Measurements from ENCODE around the gene RANBP6. TPM values are rescaled to one million over a fixed set of nuclear protein-coding genes. Genes with fewer than 3 reads are reported as not detected.
"Not testable (repeated sequence)": the region's sequence is repeated elsewhere in the genome, so short reads cannot be mapped to it uniquely, and the experiment has no call there.

Gene RANBP6
- total RNA-seq, 1 donor from 2014 or later = 24.0 TPM

DNA sequence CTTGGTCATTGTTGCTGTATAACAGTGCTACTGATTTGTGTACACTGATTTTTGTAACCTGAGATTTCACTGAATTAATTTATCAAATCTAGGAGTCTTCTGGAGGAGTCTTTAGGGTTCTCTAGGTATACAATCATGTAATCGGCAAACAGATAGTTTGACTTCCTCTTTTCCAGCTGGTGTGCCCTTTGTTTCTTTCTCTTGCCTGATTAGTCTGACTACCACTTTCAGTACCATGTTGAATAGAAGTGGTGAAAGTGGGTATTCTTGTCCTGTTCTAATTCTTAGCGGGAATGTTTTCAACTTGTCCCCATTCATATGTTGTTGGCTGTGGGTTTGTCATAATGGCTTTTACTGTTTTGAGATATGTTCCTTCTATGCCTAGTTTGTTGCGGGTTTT is 24.7 kb upstream of the RANBP6 start:
- TF ChIP-seq, protein P1, sequence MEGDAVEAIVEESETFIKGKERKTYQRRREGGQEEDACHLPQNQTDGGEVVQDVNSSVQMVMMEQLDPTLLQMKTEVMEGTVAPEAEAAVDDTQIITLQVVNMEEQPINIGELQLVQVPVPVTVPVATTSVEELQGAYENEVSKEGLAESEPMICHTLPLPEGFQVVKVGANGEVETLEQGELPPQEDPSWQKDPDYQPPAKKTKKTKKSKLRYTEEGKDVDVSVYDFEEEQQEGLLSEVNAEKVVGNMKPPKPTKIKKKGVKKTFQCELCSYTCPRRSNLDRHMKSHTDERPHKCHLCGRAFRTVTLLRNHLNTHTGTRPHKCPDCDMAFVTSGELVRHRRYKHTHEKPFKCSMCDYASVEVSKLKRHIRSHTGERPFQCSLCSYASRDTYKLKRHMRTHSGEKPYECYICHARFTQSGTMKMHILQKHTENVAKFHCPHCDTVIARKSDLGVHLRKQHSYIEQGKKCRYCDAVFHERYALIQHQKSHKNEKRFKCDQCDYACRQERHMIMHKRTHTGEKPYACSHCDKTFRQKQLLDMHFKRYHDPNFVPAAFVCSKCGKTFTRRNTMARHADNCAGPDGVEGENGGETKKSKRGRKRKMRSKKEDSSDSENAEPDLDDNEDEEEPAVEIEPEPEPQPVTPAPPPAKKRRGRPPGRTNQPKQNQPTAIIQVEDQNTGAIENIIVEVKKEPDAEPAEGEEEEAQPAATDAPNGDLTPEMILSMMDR (IDR thresholded peaks at IDR 0.05; ENCODE audit: insufficient read depth, low read length, poor library complexity, severe bottlenecking) = no peak
- H3K4me3 ChIP-seq (ENCODE audit: low read depth, low read length) = no peak overlapping the region
- no peaks in the 10 kb centered on the region for H3K27me3 ChIP-seq (ENCODE audit: control insufficient read depth, insufficient read depth, low read length)
- no peak for DNase-seq (ENCODE audit: low read depth)
- H3K36me3 ChIP-seq (ENCODE audit: control insufficient read depth, insufficient read depth, low read length) = no peaks in the 10 kb centered on the region

- Histone ChIP-seq H3K36me3 (ENCODE audit: control insufficient read depth, insufficient read depth, low read length) (no peaks in the 10 kb centered on the region), H3K4me3 (ENCODE audit: low read depth, low read length) (no peak overlapping the region), H3K27me3 (ENCODE audit: control insufficient read depth, insufficient read depth, low read length) (no peaks in the 10 kb centered on the region)
- no peak for DNase-seq (ENCODE audit: low read depth)
- TF ChIP-seq, protein P1 (IDR thresholded peaks at IDR 0.05; ENCODE audit: insufficient read depth, low read length, poor library complexity, severe bottlenecking) = no peak
Observed at GRCh38 chr9:6036391-6036790, 21.0 kb upstream of the RANBP6 start.

- TF ChIP-seq, protein P1 (IDR thresholded peaks at IDR 0.05; ENCODE audit: insufficient read depth, low read length, poor library complexity, severe bottlenecking) = no peak
- H3K27me3 ChIP-seq (ENCODE audit: control insufficient read depth, insufficient read depth, low read length) = no peaks in the 10 kb centered on the region
- H3K4me3 ChIP-seq (ENCODE audit: low read depth, low read length) = no peak overlapping the region
- DNase-seq (ENCODE audit: low read depth) = no peak
- no peaks in the 10 kb centered on the region for H3K36me3 ChIP-seq (ENCODE audit: control insufficient read depth, insufficient read depth, low read length)
Observed at GRCh38 chr9:6034954-6035353, 19.5 kb upstream of the RANBP6 start.

- no peaks in the 10 kb centered on the region for H3K27me3 ChIP-seq (ENCODE audit: control insufficient read depth, insufficient read depth, low read length)
- H3K36me3 ChIP-seq (ENCODE audit: control insufficient read depth, insufficient read depth, low read length) = no peaks in the 10 kb centered on the region
- TF ChIP-seq, protein P1 (IDR thresholded peaks at IDR 0.05; ENCODE audit: insufficient read depth, low read length, poor library complexity, severe bottlenecking) = no peak
- H3K4me3 ChIP-seq (ENCODE audit: low read depth, low read length) = no peak overlapping the region
- DNase-seq (ENCODE audit: low read depth) = no peak
Observed at GRCh38 chr9:6029604-6030274, 14.3 kb upstream of the RANBP6 start.

DNA sequence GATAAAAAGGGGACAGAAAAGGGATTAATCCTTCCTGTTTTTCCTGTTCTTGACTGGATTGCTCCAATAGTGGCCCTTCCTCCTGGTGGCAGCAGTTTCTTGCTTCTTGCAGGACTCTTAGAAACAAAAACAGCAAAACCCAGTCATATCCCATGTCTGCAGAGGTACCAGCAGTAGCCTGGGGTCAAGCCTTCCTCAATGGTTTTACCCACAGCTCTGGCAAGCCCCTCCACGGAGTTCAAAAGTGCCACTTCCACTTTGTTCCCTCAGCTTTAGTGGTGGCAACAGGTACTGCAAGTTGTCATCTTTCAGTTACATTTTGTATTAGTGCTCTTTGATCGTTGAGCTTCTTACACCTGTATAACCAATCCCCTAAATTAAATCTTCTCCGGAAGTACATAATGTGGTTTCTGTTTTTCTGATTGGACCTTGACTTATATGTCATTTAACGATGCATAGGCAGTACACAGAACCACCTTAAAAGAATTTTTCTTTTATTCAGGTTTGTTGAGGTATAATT is 8.7 kb upstream of the RANBP6 start:
- DNase-seq (ENCODE audit: low read depth) = no peak
- no peaks in the 10 kb centered on the region for H3K27me3 ChIP-seq (ENCODE audit: control insufficient read depth, insufficient read depth, low read length)
- TF ChIP-seq, protein P1 (IDR thresholded peaks at IDR 0.05; ENCODE audit: insufficient read depth, low read length, poor library complexity, severe bottlenecking) = peak; percentile 64
- H3K36me3 ChIP-seq (ENCODE audit: control insufficient read depth, insufficient read depth, low read length) = no peaks in the 10 kb centered on the region
- no peak overlapping the region for H3K4me3 ChIP-seq (ENCODE audit: low read depth, low read length)

GRCh38 chr9:6016975-6017374 is 1.6 kb upstream of the RANBP6 start:
- H3K4me3 ChIP-seq (ENCODE audit: low read depth, low read length); H3K27me3 ChIP-seq (ENCODE audit: control insufficient read depth, insufficient read depth, low read length); DNase-seq (ENCODE audit: low read depth); H3K36me3 ChIP-seq (ENCODE audit: control insufficient read depth, insufficient read depth, low read length): not testable (repeated sequence)
